IPS-15b (cell line): Measurements from ENCODE around the gene KRT76.

Experiments used
- H3K27me3 ChIP-seq: one replicate; pipeline ENCODE4 v1.6.1; 2013; ENCODE audit warnings: low read length; ENCODE audit not compliant: control insufficient read depth, insufficient read depth
- H3K36me3 ChIP-seq: one replicate; pipeline ENCODE4 v1.6.1; 2013; ENCODE audit warnings: low read length; ENCODE audit not compliant: control insufficient read depth, insufficient read depth
- H3K4me1 ChIP-seq: one replicate; pipeline ENCODE4 v1.6.1; 2013; ENCODE audit warnings: mild to moderate bottlenecking, low read length; ENCODE audit not compliant: control insufficient read depth, insufficient read depth
- H3K4me3 ChIP-seq: one replicate; pipeline ENCODE4 v1.5.1; 2013; ENCODE audit warnings: low read depth, low read length
- H3K9ac ChIP-seq: one replicate; pipeline ENCODE4 v1.6.1; 2013; ENCODE audit warnings: low read depth, mild to moderate bottlenecking, low read length
- H3K9me3 ChIP-seq: one replicate; pipeline ENCODE4 v1.6.1; 2013; ENCODE audit warnings: mild to moderate bottlenecking, low read length; ENCODE audit not compliant: control insufficient read depth, insufficient read depth

The KRT76 gene

DNA sequence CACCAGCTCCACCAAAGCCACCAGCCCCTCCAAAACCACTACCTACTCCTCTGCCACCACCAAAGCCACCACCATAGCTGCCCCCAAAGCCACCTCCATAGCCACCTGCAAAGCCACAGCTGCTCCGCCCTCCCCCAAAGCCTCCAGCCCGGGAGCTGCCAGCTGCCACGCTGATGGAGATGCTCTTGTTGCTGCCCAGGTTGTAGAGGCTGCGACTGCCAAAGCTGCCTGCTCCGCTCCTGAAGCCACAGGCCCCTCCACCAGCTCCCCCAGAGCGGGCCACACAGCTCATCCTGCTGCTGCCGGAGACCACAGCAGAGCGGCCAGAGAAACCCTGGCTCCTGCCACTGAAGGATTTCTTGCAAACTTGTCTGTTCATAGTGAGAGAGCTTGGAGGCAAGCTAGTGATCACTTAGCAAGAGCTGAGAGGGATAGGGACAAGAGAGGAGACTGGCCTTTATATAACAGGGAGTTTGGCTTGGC lies at the start of gene KRT76:
KRT76 (minus strand) TSS at position 433 of the 483 bp plus-strand sequence; CDS start at position 379, 54 bp downstream.
- no peaks in the 10 kb centered on the region for H3K27me3 ChIP-seq
- no peaks in the 10 kb centered on the region for H3K36me3 ChIP-seq
- no peaks in the 10 kb centered on the region for H3K9me3 ChIP-seq
- no peaks in the 10 kb centered on the region for H3K4me1 ChIP-seq
- H3K9ac ChIP-seq = no peak within 1 kb of the TSS
- H3K4me3 ChIP-seq = no peak within 1 kb of the TSS

- Histone ChIP-seq H3K9me3 (no peaks in the 10 kb centered on the region), H3K4me1 (no peaks in the 10 kb centered on the region), H3K27me3 (no peaks in the 10 kb centered on the region), H3K36me3 (no peaks in the 10 kb centered on the region), H3K9ac (no peak overlapping the region), H3K4me3 (no peak overlapping the region)
These were observed 48.8 kb upstream of the KRT76 start for GRCh38 chr12:52825961-52826360.

DNA sequence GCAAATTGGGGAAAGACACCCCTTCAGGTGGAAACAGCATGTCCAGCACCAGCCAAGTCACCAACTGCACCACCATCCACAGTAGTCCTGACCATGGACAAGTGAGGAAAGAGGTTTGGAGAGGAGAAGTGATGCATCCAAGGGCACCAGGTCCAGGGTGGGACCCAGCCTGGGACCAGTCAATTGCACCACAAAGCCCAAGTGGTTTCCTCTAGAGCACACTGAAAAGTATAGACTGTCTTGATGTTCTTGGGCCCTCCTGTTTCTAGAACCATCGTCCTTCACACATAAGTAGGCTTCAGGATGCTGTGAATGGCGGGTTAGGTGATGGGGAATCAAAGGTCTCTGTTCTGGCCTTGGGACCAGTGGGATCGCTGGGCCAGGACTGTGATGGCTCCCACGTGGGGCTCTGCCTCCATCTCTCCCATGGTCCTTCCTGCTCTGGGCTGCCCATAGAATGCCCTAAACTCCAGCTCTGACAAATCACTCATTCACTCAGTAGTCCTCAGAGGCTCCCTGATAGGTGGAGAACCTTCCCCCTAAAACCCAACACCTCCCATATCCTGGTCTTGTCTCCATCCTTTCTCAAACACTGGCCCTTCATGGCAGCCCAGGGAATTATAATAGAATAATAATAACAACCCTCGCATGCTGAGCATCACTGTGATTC lies 47.7 kb upstream of the KRT76 start:
- Histone ChIP-seq H3K9ac (no peak overlapping the region), H3K4me1 (no peaks in the 10 kb centered on the region), H3K36me3 (no peaks in the 10 kb centered on the region), H3K4me3 (no peak overlapping the region), H3K9me3 (no peaks in the 10 kb centered on the region), H3K27me3 (no peaks in the 10 kb centered on the region)

- Histone ChIP-seq H3K36me3 (no peaks in the 10 kb centered on the region), H3K27me3 (no peaks in the 10 kb centered on the region), H3K4me3 (no peak overlapping the region), H3K9me3 (no peaks in the 10 kb centered on the region), H3K4me1 (no peaks in the 10 kb centered on the region), H3K9ac (no peak overlapping the region)
These were observed 46.8 kb upstream of the KRT76 start for GRCh38 chr12:52823761-52824450.

GRCh38 chr12:52822771-52823510 lies 45.8 kb upstream of the KRT76 start:
- no peak overlapping the region for H3K9ac ChIP-seq
- H3K4me3 ChIP-seq = no peak overlapping the region
- H3K9me3 ChIP-seq = no peaks in the 10 kb centered on the region
- no peaks in the 10 kb centered on the region for H3K4me1 ChIP-seq
- H3K36me3 ChIP-seq = no peaks in the 10 kb centered on the region
- H3K27me3 ChIP-seq = no peaks in the 10 kb centered on the region

- no peaks in the 10 kb centered on the region for H3K27me3 ChIP-seq
- no peak overlapping the region for H3K9ac ChIP-seq
- no peaks in the 10 kb centered on the region for H3K4me1 ChIP-seq
- H3K36me3 ChIP-seq = no peaks in the 10 kb centered on the region
- H3K9me3 ChIP-seq = no peaks in the 10 kb centered on the region
- no peak overlapping the region for H3K4me3 ChIP-seq
These were observed 44.9 kb upstream of the KRT76 start for GRCh38 chr12:52821826-52822660.

- H3K9me3 ChIP-seq = no peaks in the 10 kb centered on the region
- H3K4me3 ChIP-seq = no peak overlapping the region
- no peaks in the 10 kb centered on the region for H3K36me3 ChIP-seq
- no peaks in the 10 kb centered on the region for H3K27me3 ChIP-seq
- no peaks in the 10 kb centered on the region for H3K4me1 ChIP-seq
- H3K9ac ChIP-seq = no peak overlapping the region
These were observed 44.1 kb upstream of the KRT76 start for GRCh38 chr12:52821071-52821730.

DNA sequence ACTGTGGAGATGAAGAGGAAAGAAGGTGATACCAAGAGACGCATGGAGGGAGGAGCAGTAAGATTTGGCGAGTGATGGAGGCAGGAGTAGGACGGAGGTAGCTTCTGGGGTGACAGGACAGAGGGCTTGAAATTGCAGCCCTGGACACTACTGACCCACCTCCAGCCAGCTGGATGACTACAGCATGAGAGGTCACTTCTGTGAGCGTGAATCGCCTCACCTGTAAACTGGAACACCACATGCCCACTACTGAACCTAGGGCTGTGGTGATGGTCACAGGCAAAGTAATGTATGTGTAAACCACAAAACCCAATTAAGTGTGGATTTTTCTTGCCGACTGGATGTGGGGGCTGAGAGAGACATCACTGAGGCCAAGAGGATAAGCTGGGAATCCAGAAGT lies 43.4 kb upstream of the KRT76 start:
- Histone ChIP-seq H3K4me1 (no peaks in the 10 kb centered on the region), H3K9me3 (no peaks in the 10 kb centered on the region), H3K9ac (no peak overlapping the region), H3K36me3 (no peaks in the 10 kb centered on the region), H3K27me3 (no peaks in the 10 kb centered on the region), H3K4me3 (no peak overlapping the region)

- Histone ChIP-seq H3K4me3 (no peak overlapping the region), H3K4me1 (no peaks in the 10 kb centered on the region), H3K36me3 (no peaks in the 10 kb centered on the region), H3K27me3 (no peaks in the 10 kb centered on the region), H3K9me3 (no peaks in the 10 kb centered on the region), H3K9ac (no peak overlapping the region)
These were observed 42.8 kb upstream of the KRT76 start for GRCh38 chr12:52819731-52820510.

DNA sequence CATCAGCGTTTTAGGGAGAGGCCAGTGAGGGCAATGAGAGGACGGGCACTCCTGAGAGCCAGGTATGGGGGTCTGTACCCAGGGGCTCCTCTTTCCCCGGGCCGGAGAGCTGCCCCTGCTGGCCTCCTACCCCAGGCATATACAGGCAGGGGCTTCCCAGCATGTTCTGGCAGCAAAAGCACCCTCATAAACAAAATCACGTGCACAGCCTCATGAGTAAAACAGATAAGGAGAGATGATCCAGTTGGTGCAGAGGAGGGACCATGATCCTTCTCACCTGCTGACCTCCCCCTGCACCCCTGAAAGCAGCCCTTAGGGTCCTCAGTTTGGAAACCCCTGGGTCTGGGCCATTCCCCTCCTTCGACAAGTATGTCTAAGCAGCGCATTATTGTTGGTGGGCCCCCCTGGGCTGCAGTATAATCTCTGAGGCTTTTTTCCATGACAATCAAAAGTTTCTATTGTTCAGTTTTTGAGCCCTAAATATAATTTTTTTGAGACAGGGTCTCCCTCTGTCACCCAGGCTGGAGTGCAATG lies 41.8 kb upstream of the KRT76 start:
- H3K9me3 ChIP-seq = no peaks in the 10 kb centered on the region
- no peak overlapping the region for H3K9ac ChIP-seq
- no peak overlapping the region for H3K4me3 ChIP-seq
- H3K27me3 ChIP-seq = no peaks in the 10 kb centered on the region
- no peaks in the 10 kb centered on the region for H3K36me3 ChIP-seq
- H3K4me1 ChIP-seq = no peaks in the 10 kb centered on the region
